ES-I3 (cell line): ENCODE measurements around the gene UST.
A peak's percentile ranks its signal among the peaks of the same experiment; 100 is the strongest.

Source experiments
- H3K36me3 ChIP-seq: 2 replicates; pipeline ENCODE4 v1.6.1; 2013; ENCODE audit warnings: mild to moderate bottlenecking, low read length, control low read depth, moderate library complexity; ENCODE audit not compliant: insufficient read depth
- H3K4me1 ChIP-seq: 2 replicates; pipeline ENCODE4 v1.6.1; 2013; ENCODE audit warnings: mild to moderate bottlenecking, control low read depth, low read length; ENCODE audit not compliant: insufficient read depth
- H3K9ac ChIP-seq: 2 replicates; pipeline ENCODE4 v1.6.1; 2013; ENCODE audit warnings: low read depth, mild to moderate bottlenecking, low read length, moderate library complexity
- H3K9me3 ChIP-seq: 2 replicates; pipeline ENCODE4 v1.6.1; 2013; ENCODE audit warnings: mild to moderate bottlenecking, low read length, moderate library complexity; ENCODE audit not compliant: control insufficient read depth, insufficient read depth

Gene UST

DNA sequence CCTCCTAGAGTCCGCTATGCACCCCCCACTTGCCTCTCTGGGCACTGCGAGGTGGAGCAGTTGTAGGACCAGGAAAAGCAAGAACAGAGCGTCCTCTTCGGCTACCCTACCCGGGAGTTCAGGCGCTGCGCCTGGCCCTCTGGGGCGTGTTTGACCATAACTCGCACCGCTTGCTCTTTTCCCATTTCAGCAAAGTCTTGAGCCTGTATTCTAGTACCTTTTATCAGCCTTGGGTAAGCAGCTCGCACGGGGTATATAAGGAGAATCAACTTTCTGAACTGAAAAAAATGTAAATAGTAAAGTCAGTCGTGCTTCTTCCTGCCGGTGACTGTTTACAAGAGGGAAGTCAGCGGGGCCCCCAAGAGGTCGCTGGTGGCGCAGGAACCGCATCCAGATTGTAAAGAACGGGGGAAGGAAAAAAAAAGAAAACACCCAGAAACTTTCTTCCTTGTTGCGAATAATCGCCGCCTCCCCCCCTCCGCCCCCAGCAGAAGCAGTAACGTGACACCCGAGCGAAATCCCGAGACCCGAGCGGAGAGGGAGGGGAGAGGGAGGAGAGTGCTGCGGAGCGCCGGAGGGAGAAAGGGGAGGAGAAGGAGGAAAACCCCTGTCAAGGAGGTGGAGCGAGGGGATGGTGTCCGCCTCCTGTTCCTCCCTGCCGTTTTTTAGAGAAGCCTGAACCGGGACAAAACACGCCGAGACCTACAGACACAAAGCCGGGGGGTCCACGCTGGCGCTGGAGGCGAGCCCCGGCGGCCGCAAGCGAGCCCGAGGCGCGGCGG lies at the start of gene UST:
TSS of gene UST (plus strand) at position 668 of the 782 bp plus-strand sequence. CDS start 401 bp downstream, outside the sequence.
- Histone ChIP-seq H3K9ac (peak within 1 kb of the TSS; percentile 86), H3K9me3 (no peaks in the 10 kb centered on the region; the same call in 1 of the 2 replicates), H3K36me3 (no peaks in the 10 kb centered on the region), H3K4me1 (peaks cover 22% of the 10 kb centered on the region)

GRCh38 chr6:148697895-148698440 lies 48.9 kb upstream of the UST start:
- Histone ChIP-seq H3K9ac (no peak overlapping the region), H3K4me1 (no peaks in the 10 kb centered on the region), H3K36me3 (no peaks in the 10 kb centered on the region), H3K9me3 (no peaks in the 10 kb centered on the region; the same call in 1 of the 2 replicates)

DNA sequence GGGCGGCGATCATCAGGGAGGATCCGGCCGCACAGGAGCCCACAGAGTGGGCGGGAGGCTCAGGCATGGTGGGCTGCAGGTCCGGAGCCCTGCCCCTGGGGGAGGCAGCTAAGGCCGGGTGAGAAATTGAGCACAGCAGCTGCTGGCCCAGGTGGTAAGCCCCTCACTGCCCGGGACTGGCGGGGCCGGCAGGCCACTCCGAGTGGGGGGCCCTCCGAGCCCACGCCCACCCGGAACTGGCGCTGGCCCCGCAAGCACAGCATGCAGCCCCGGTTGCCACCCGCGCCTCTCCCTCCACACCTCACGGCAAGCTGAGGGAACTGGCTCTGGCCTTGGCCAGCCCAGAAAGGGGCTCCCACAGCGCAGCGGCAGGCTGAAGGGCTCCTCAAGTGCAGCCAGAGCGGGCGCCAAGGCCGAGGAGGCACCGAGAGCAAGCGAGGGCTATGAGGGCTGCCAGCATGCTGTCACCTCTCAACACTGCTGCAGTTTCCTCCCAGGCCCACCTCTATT lies 48.1 kb upstream of the UST start:
- Histone ChIP-seq H3K9ac (no peak overlapping the region), H3K4me1 (no peaks in the 10 kb centered on the region)

DNA sequence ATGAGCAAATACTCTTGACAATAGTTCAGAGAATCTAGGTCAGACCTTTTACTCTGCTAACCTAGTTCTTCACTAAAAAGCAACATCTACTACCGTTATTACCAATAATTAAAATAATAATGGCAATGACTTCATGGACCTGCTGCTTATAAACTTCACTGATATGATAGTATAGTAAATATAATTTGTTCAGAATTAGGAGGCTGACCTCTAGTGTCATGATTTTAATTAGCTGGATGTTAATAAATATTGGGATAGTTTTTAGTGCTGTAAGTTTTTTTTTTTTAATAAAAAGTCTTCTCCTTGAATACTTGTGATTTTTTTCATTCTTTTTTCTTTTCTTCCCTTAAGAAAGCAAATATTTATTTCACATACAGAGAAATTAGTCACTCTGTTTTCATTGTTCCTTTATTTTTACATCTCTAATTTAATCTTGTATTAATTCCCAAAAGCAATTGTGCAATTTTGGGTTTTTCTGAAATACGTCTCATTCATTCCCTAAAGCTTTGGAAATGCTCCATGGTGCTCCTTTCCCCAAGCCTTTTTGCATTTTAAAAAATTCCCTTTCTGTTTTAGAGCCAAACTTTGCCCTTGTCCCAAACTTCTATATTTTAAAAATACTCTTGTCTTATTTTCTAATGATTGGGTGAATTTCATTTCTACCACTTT lies 46.6 kb upstream of the UST start:
- no peak overlapping the region for H3K9ac ChIP-seq

More for the DNA sequence above, 48.1 kb upstream of the UST start:
- H3K36me3 ChIP-seq, result no peaks in the 10 kb centered on the region
- no peaks in the 10 kb centered on the region; the same call in 1 of the 2 replicates for H3K9me3 ChIP-seq

DNA sequence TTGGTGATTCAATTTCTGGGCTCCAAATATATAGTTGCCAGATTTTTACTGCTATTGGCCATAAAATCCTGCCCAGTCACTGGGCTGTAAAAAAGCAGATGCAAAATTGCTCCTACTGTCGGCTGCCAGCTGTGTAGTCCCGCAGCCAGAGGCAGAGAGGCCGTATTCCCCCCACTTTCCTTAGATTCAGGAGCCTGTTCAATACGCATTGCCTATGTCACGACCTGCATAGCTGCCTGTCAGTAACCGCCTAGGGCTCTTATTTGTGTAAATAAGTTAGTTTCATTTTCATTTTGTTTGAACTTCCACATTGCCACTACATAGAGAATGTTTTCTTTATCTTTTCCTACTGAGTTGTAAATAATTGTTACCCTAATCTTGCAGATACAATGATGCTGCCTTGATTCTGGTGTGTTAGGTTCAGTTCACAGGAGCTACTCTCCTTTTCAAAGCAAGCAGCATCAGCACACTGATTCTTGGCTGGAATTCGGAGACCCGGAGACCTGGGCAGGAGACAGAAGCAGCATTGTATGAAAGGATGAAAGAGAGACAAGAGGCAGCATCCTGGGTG lies 46.0 kb upstream of the UST start:
- Histone ChIP-seq H3K9me3 (no peaks in the 10 kb centered on the region; the same call in 1 of the 2 replicates), H3K36me3 (no peaks in the 10 kb centered on the region), H3K4me1 (no peaks in the 10 kb centered on the region), H3K9ac (no peak overlapping the region)

More for the DNA sequence above, 46.6 kb upstream of the UST start:
- Histone ChIP-seq H3K9me3 (no peaks in the 10 kb centered on the region; the same call in 1 of the 2 replicates), H3K36me3 (no peaks in the 10 kb centered on the region), H3K4me1 (no peaks in the 10 kb centered on the region)

DNA sequence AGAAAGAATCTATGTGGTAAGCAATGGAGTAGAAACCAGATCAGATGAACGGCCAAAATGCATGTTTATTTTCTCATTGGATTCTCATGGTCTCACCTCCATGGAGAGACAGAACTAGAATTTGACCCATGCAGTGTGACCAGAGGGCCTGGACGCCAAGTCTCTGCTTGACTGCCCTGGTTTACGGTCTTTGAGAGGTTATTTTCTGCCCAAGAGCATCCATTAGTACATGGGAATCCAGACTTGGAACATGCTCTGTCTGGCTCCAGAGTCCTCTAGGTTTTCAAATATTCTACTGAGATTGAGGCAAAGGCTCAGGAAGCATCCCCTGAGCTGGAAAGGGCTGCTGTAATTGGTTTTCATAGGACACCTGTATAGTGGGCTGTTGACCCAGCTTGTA lies 45.5 kb upstream of the UST start:
- Histone ChIP-seq H3K9me3 (no peaks in the 10 kb centered on the region; the same call in 1 of the 2 replicates), H3K36me3 (no peaks in the 10 kb centered on the region), H3K9ac (no peak overlapping the region), H3K4me1 (no peaks in the 10 kb centered on the region)

DNA sequence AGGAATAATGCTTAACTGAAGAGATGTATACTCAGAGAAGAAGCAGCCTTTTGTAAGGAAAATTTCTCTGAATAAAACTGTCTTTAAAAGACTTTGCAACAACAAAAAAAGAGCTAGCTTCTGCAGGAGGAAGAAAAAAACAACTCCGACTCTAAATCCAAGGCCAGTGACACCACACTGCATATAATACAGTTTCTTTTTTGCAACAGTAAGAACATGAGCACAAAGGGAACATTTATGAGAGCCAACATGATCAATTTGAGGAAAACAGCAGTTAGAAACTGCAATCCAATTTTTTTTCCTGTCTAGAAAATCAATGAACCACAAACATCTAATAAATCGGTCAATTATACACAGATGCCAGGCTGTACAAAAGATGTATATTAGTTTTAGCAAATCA lies 42.9 kb upstream of the UST start:
- Histone ChIP-seq H3K9ac (no peak overlapping the region), H3K36me3 (no peaks in the 10 kb centered on the region), H3K4me1 (no peaks in the 10 kb centered on the region), H3K9me3 (no peaks in the 10 kb centered on the region; the same call in 1 of the 2 replicates)

- no peaks in the 10 kb centered on the region for H3K36me3 ChIP-seq
- no peaks in the 10 kb centered on the region for H3K4me1 ChIP-seq
- H3K9me3 ChIP-seq, result no peaks in the 10 kb centered on the region; the same call in 1 of the 2 replicates
- H3K9ac ChIP-seq, result no peak overlapping the region
Measured at GRCh38 chr6:148704400-148705246, 42.2 kb upstream of the UST start.

DNA sequence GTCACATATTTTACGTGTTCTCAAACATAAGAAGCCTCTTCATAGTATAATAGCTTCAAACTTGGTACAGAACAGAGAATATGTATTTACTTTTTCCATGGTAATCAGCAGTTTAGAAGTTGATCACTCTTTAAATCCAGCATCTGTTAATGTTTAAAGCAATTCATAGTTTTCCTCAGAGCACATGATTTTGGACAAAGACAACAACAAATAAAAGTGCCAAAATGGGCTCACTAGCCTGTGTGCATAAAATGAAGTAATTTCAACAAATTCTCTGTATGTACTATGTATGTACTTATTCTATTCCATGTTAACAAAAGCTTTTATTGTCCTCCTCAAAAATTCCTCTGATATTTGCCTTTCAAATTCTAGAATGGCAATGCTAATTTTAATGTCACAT lies 38.1 kb upstream of the UST start:
- Histone ChIP-seq H3K36me3 (no peaks in the 10 kb centered on the region), H3K9ac (no peak overlapping the region)

DNA sequence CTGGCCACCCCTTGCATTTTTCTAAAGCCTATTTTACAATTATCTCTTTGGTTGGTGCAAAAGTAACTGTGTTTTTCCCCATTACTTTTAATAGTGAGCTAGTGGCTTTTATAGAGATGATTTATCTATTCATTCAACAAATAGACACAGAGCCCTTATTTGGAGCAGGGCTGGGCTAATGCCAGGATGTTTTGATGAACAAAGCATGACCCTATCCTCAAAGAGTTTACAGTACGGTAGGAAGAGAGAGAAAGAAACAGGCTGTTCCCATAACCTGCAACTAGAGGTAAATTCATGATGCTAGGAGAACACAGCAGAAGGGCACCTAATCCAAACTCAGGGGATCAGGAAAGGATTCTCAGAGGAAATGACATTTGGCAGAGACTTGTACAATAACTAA lies 37.3 kb upstream of the UST start:
- H3K9me3 ChIP-seq, result no peaks in the 10 kb centered on the region; the same call in 1 of the 2 replicates
- H3K9ac ChIP-seq, result no peak overlapping the region
- H3K36me3 ChIP-seq, result no peaks in the 10 kb centered on the region
- no peaks in the 10 kb centered on the region for H3K4me1 ChIP-seq

More for the DNA sequence above, 38.1 kb upstream of the UST start:
- no peaks in the 10 kb centered on the region; the same call in 1 of the 2 replicates for H3K9me3 ChIP-seq
- no peaks in the 10 kb centered on the region for H3K4me1 ChIP-seq

GRCh38 chr6:148711833-148712654 lies 34.8 kb upstream of the UST start:
- Histone ChIP-seq H3K9ac (no peak overlapping the region), H3K9me3 (no peaks in the 10 kb centered on the region; the same call in 1 of the 2 replicates), H3K36me3 (no peaks in the 10 kb centered on the region), H3K4me1 (no peaks in the 10 kb centered on the region)

GRCh38 chr6:148713033-148713738 lies 33.6 kb upstream of the UST start:
- no peaks in the 10 kb centered on the region; the same call in 1 of the 2 replicates for H3K9me3 ChIP-seq
- H3K9ac ChIP-seq, result no peak overlapping the region
- no peaks in the 10 kb centered on the region for H3K4me1 ChIP-seq
- H3K36me3 ChIP-seq, result no peaks in the 10 kb centered on the region
